ENCODE measurements around the gene PHF20.

The PHF20 gene

GRCh38 chr20:35821807-35822242 is 50.0 kb downstream of the PHF20 start:
- Histone ChIP-seq H3K36me3 (ENCODE audit: control insufficient read depth in 2 of 2, insufficient read depth in 2 of 2, low read length in 2 of 2) (peaks cover 0 to 3% of the 10 kb centered on the region in 2 donors), H3K4me3 (ENCODE audit: low read length in 2 of 2) (no peak overlapping the region), H3K27me3 (ENCODE audit: control insufficient read depth in 2 of 2, insufficient read depth in 2 of 2, low read length in 2 of 2) (no peaks in the 10 kb centered on the region), H3K9me3 (ENCODE audit: control insufficient read depth in 2 of 2, low read length in 2 of 2) (no peaks in the 10 kb centered on the region), H3K27ac (ENCODE audit: low read depth in 2 of 2, low read length in 2 of 2) (no peak overlapping the region), H3K4me1 (ENCODE audit: control insufficient read depth in 2 of 2, insufficient read depth in 2 of 2, low read length in 2 of 2) (no peaks in the 10 kb centered on the region), H3K9ac (ENCODE audit: low read depth in 1 of 2, low read length in 2 of 2) (no peak overlapping the region)

- Histone ChIP-seq H3K4me1 (ENCODE audit: control insufficient read depth in 2 of 2, insufficient read depth in 2 of 2, low read length in 2 of 2) (no peaks in the 10 kb centered on the region), H3K36me3 (ENCODE audit: control insufficient read depth in 2 of 2, insufficient read depth in 2 of 2, low read length in 2 of 2) (peaks cover 0 to 3% of the 10 kb centered on the region in 2 donors), H3K27me3 (ENCODE audit: control insufficient read depth in 2 of 2, insufficient read depth in 2 of 2, low read length in 2 of 2) (no peaks in the 10 kb centered on the region)
These were observed 51.3 kb downstream of the PHF20 start for GRCh38 chr20:35823147-35823546.

GRCh38 chr20:35823937-35824336 is 52.1 kb downstream of the PHF20 start:
- H3K9me3 ChIP-seq (ENCODE audit: control insufficient read depth in 2 of 2, low read length in 2 of 2), result no peaks in the 10 kb centered on the region
- no peak overlapping the region for H3K9ac ChIP-seq (ENCODE audit: low read depth in 1 of 2, low read length in 2 of 2)
- H3K4me1 ChIP-seq (ENCODE audit: control insufficient read depth in 2 of 2, insufficient read depth in 2 of 2, low read length in 2 of 2), result no peaks in the 10 kb centered on the region
- H3K4me3 ChIP-seq (ENCODE audit: low read length in 2 of 2), result no peak overlapping the region
- H3K27ac ChIP-seq (ENCODE audit: low read depth in 2 of 2, low read length in 2 of 2), result no peak overlapping the region
- peaks cover 0 to 3% of the 10 kb centered on the region in 2 donors for H3K36me3 ChIP-seq (ENCODE audit: control insufficient read depth in 2 of 2, insufficient read depth in 2 of 2, low read length in 2 of 2)
- no peaks in the 10 kb centered on the region for H3K27me3 ChIP-seq (ENCODE audit: control insufficient read depth in 2 of 2, insufficient read depth in 2 of 2, low read length in 2 of 2)

More at GRCh38 chr20:35823147-35823546, 51.3 kb downstream of the PHF20 start:
- H3K9me3 ChIP-seq (ENCODE audit: control insufficient read depth in 2 of 2, low read length in 2 of 2), result no peaks in the 10 kb centered on the region
- no peak overlapping the region for H3K4me3 ChIP-seq (ENCODE audit: low read length in 2 of 2)
- H3K27ac ChIP-seq (ENCODE audit: low read depth in 2 of 2, low read length in 2 of 2), result no peak overlapping the region
- no peak overlapping the region for H3K9ac ChIP-seq (ENCODE audit: low read depth in 1 of 2, low read length in 2 of 2)

- H3K27me3 ChIP-seq (ENCODE audit: control insufficient read depth in 2 of 2, insufficient read depth in 2 of 2, low read length in 2 of 2), result no peaks in the 10 kb centered on the region
- H3K9me3 ChIP-seq (ENCODE audit: control insufficient read depth in 2 of 2, low read length in 2 of 2), result no peaks in the 10 kb centered on the region
- H3K9ac ChIP-seq (ENCODE audit: low read depth in 1 of 2, low read length in 2 of 2), result no peak overlapping the region
- H3K27ac ChIP-seq (ENCODE audit: low read depth in 2 of 2, low read length in 2 of 2), result no peak overlapping the region
- H3K4me1 ChIP-seq (ENCODE audit: control insufficient read depth in 2 of 2, insufficient read depth in 2 of 2, low read length in 2 of 2), result no peaks in the 10 kb centered on the region
- no peak overlapping the region for H3K4me3 ChIP-seq (ENCODE audit: low read length in 2 of 2)
- H3K36me3 ChIP-seq (ENCODE audit: control insufficient read depth in 2 of 2, insufficient read depth in 2 of 2, low read length in 2 of 2), result peaks cover 0 to 3% of the 10 kb centered on the region in 2 donors
These were observed 54.7 kb downstream of the PHF20 start for GRCh38 chr20:35826397-35826998.

GRCh38 chr20:35828434-35828833 is 56.6 kb downstream of the PHF20 start:
- Histone ChIP-seq H3K27ac (ENCODE audit: low read depth in 2 of 2, low read length in 2 of 2) (no peak overlapping the region), H3K4me1 (ENCODE audit: control insufficient read depth in 2 of 2, insufficient read depth in 2 of 2, low read length in 2 of 2) (no peaks in the 10 kb centered on the region), H3K4me3 (ENCODE audit: low read length in 2 of 2) (no peak overlapping the region), H3K9me3 (ENCODE audit: control insufficient read depth in 2 of 2, low read length in 2 of 2) (no peaks in the 10 kb centered on the region), H3K9ac (ENCODE audit: low read depth in 1 of 2, low read length in 2 of 2) (no peak overlapping the region), H3K27me3 (ENCODE audit: control insufficient read depth in 2 of 2, insufficient read depth in 2 of 2, low read length in 2 of 2) (no peaks in the 10 kb centered on the region), H3K36me3 (ENCODE audit: control insufficient read depth in 2 of 2, insufficient read depth in 2 of 2, low read length in 2 of 2) (peaks cover 0 to 3% of the 10 kb centered on the region in 2 donors)

- Histone ChIP-seq H3K36me3 (ENCODE audit: control insufficient read depth in 2 of 2, insufficient read depth in 2 of 2, low read length in 2 of 2) (no peaks in the 10 kb centered on the region), H3K27ac (ENCODE audit: low read depth in 2 of 2, low read length in 2 of 2) (no peak overlapping the region), H3K4me1 (ENCODE audit: control insufficient read depth in 2 of 2, insufficient read depth in 2 of 2, low read length in 2 of 2) (no peaks in the 10 kb centered on the region), H3K4me3 (ENCODE audit: low read length in 2 of 2) (no peak overlapping the region), H3K9me3 (ENCODE audit: control insufficient read depth in 2 of 2, low read length in 2 of 2) (no peaks in the 10 kb centered on the region), H3K9ac (ENCODE audit: low read depth in 1 of 2, low read length in 2 of 2) (no peak overlapping the region), H3K27me3 (ENCODE audit: control insufficient read depth in 2 of 2, insufficient read depth in 2 of 2, low read length in 2 of 2) (no peaks in the 10 kb centered on the region)
These were observed 57.1 kb downstream of the PHF20 start for GRCh38 chr20:35828916-35829315.

- Histone ChIP-seq H3K36me3 (ENCODE audit: control insufficient read depth in 2 of 2, insufficient read depth in 2 of 2, low read length in 2 of 2) (no peaks in the 10 kb centered on the region), H3K27me3 (ENCODE audit: control insufficient read depth in 2 of 2, insufficient read depth in 2 of 2, low read length in 2 of 2) (no peaks in the 10 kb centered on the region), H3K4me3 (ENCODE audit: low read length in 2 of 2) (no peak overlapping the region), H3K9ac (ENCODE audit: low read depth in 1 of 2, low read length in 2 of 2) (no peak overlapping the region), H3K27ac (ENCODE audit: low read depth in 2 of 2, low read length in 2 of 2) (no peak overlapping the region), H3K4me1 (ENCODE audit: control insufficient read depth in 2 of 2, insufficient read depth in 2 of 2, low read length in 2 of 2) (no peaks in the 10 kb centered on the region), H3K9me3 (ENCODE audit: control insufficient read depth in 2 of 2, low read length in 2 of 2) (no peaks in the 10 kb centered on the region)
These were observed 58.4 kb downstream of the PHF20 start for GRCh38 chr20:35830264-35830663.

GRCh38 chr20:35831029-35831428 is 59.2 kb downstream of the PHF20 start:
- Histone ChIP-seq H3K27ac (ENCODE audit: low read depth in 2 of 2, low read length in 2 of 2) (no peak overlapping the region), H3K4me3 (ENCODE audit: low read length in 2 of 2) (no peak overlapping the region), H3K4me1 (ENCODE audit: control insufficient read depth in 2 of 2, insufficient read depth in 2 of 2, low read length in 2 of 2) (no peaks in the 10 kb centered on the region), H3K27me3 (ENCODE audit: control insufficient read depth in 2 of 2, insufficient read depth in 2 of 2, low read length in 2 of 2) (no peaks in the 10 kb centered on the region), H3K36me3 (ENCODE audit: control insufficient read depth in 2 of 2, insufficient read depth in 2 of 2, low read length in 2 of 2) (no peaks in the 10 kb centered on the region), H3K9me3 (ENCODE audit: control insufficient read depth in 2 of 2, low read length in 2 of 2) (no peaks in the 10 kb centered on the region), H3K9ac (ENCODE audit: low read depth in 1 of 2, low read length in 2 of 2) (no peak overlapping the region)

- Histone ChIP-seq H3K9ac (ENCODE audit: low read depth in 1 of 2, low read length in 2 of 2) (no peak overlapping the region), H3K36me3 (ENCODE audit: control insufficient read depth in 2 of 2, insufficient read depth in 2 of 2, low read length in 2 of 2) (no peaks in the 10 kb centered on the region), H3K4me3 (ENCODE audit: low read length in 2 of 2) (no peak overlapping the region), H3K27me3 (ENCODE audit: control insufficient read depth in 2 of 2, insufficient read depth in 2 of 2, low read length in 2 of 2) (no peaks in the 10 kb centered on the region), H3K4me1 (ENCODE audit: control insufficient read depth in 2 of 2, insufficient read depth in 2 of 2, low read length in 2 of 2) (no peaks in the 10 kb centered on the region), H3K27ac (ENCODE audit: low read depth in 2 of 2, low read length in 2 of 2) (no peak overlapping the region), H3K9me3 (ENCODE audit: control insufficient read depth in 2 of 2, low read length in 2 of 2) (no peaks in the 10 kb centered on the region)
These were observed 60.2 kb downstream of the PHF20 start for GRCh38 chr20:35831971-35832370.

- no peaks in the 10 kb centered on the region for H3K36me3 ChIP-seq (ENCODE audit: control insufficient read depth in 2 of 2, insufficient read depth in 2 of 2, low read length in 2 of 2)
- H3K4me1 ChIP-seq (ENCODE audit: control insufficient read depth in 2 of 2, insufficient read depth in 2 of 2, low read length in 2 of 2), result no peaks in the 10 kb centered on the region
- H3K27me3 ChIP-seq (ENCODE audit: control insufficient read depth in 2 of 2, insufficient read depth in 2 of 2, low read length in 2 of 2), result no peaks in the 10 kb centered on the region
- H3K9ac ChIP-seq (ENCODE audit: low read depth in 1 of 2, low read length in 2 of 2), result no peak overlapping the region
- H3K4me3 ChIP-seq (ENCODE audit: low read length in 2 of 2), result no peak overlapping the region
- H3K27ac ChIP-seq (ENCODE audit: low read depth in 2 of 2, low read length in 2 of 2), result no peak overlapping the region
- H3K9me3 ChIP-seq (ENCODE audit: control insufficient read depth in 2 of 2, low read length in 2 of 2), result no peaks in the 10 kb centered on the region
These were observed 61.4 kb downstream of the PHF20 start for GRCh38 chr20:35833241-35833640.
